GM19397 (cell line): ENCODE measurements around the gene CCDC85B.

ENCODE experiments used
- ATAC-seq: cut with Tn5 transposase; IDR thresholded peaks from one replicate; pipeline ENCODE4 v1.9.1; 2021; ENCODE audit warnings: mild to moderate bottlenecking, moderate library complexity; ENCODE audit not compliant: unreplicated experiment

CCDC85B gene

GRCh38 chr11:65857500-65857852, 33.0 kb upstream of the CCDC85B start:
- peak; percentile 2 for ATAC-seq

- ATAC-seq = peak; percentile 42
These were observed 32.4 kb upstream of the CCDC85B start, which contains the start of gene CFL1 for GRCh38 chr11:65857853-65858680. CFL1 (minus strand) TSS chr11:65858180; CDS start chr11:65858099, 81 bp downstream.

- no peak for ATAC-seq
These were observed 31.8 kb upstream of the CCDC85B start for GRCh38 chr11:65858681-65859087.

GRCh38 chr11:65859095-65859811, 31.2 kb upstream of the CCDC85B start:
- ATAC-seq = peak; percentile 46

GRCh38 chr11:65859812-65860277, 30.6 kb upstream of the CCDC85B start:
- no peak for ATAC-seq

- no peak for ATAC-seq
These were observed 30.0 kb upstream of the CCDC85B start, which contains the start of gene MUS81 for GRCh38 chr11:65860278-65861164. MUS81 (plus strand) TSS chr11:65860433; CDS start chr11:65860754, 321 bp downstream.

GRCh38 chr11:65861165-65861505, 29.3 kb upstream of the CCDC85B start:
- ATAC-seq = no peak

- ATAC-seq = no peak
These were observed 28.8 kb upstream of the CCDC85B start for GRCh38 chr11:65861533-65862183.

- no peak for ATAC-seq
These were observed 28.2 kb upstream of the CCDC85B start for GRCh38 chr11:65862191-65862735.

GRCh38 chr11:65862941-65863888, 27.3 kb upstream of the CCDC85B start:
- ATAC-seq = no peak

GRCh38 chr11:65863889-65864705, 26.4 kb upstream of the CCDC85B start:
- ATAC-seq = no peak

GRCh38 chr11:65864706-65865471, 25.6 kb upstream of the CCDC85B start:
- no peak for ATAC-seq

- no peak for ATAC-seq
These were observed 24.8 kb upstream of the CCDC85B start for GRCh38 chr11:65865550-65866172.

- no peak for ATAC-seq
These were observed 23.8 kb upstream of the CCDC85B start for GRCh38 chr11:65866509-65867283.

GRCh38 chr11:65867284-65868071, 23.0 kb upstream of the CCDC85B start:
- no peak for ATAC-seq
